Esophagus squamous epithelium (tissue), 4 donors: ENCODE measurements around the gene CACHD1.

ENCODE experiments used
- POLR2A ChIP-seq, 4 donors: fragments of 450-650 bp; IDR thresholded peaks; one replicate each; pipeline ENCODE4 v1.6.1; 2017; ENCODE audit warnings: antibody characterized with exemption in 4 of 4, mild to moderate bottlenecking in 4 of 4, moderate library complexity in 3 of 4
- TF ChIP-seq, protein P1 (sequence below), 6 experiments: fragments of 450-650 bp in 4 of 6; fragments of 200-600 bp in 2 of 6; sonication (generic) in 2 of 6; IDR thresholded peaks; one replicate each; pipeline ENCODE4 v1.5.1; 2016 to 2019; ENCODE audit warnings: antibody characterized with exemption in 6 of 6, mild to moderate bottlenecking in 4 of 6, moderate library complexity in 4 of 6

- TF ChIP-seq, protein P1, sequence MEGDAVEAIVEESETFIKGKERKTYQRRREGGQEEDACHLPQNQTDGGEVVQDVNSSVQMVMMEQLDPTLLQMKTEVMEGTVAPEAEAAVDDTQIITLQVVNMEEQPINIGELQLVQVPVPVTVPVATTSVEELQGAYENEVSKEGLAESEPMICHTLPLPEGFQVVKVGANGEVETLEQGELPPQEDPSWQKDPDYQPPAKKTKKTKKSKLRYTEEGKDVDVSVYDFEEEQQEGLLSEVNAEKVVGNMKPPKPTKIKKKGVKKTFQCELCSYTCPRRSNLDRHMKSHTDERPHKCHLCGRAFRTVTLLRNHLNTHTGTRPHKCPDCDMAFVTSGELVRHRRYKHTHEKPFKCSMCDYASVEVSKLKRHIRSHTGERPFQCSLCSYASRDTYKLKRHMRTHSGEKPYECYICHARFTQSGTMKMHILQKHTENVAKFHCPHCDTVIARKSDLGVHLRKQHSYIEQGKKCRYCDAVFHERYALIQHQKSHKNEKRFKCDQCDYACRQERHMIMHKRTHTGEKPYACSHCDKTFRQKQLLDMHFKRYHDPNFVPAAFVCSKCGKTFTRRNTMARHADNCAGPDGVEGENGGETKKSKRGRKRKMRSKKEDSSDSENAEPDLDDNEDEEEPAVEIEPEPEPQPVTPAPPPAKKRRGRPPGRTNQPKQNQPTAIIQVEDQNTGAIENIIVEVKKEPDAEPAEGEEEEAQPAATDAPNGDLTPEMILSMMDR (IDR thresholded peaks at IDR 0.05): no peak
- no peak for TF ChIP-seq POLR2A (IDR thresholded peaks at IDR 0.05)
These were observed 233.7 kb downstream of the CACHD1 start for GRCh38 chr1:64703600-64703999.
